Neural cell (in vitro differentiated cells): ENCODE measurements around the gene MED12.

Experiments used
- EP300 ChIP-seq: fragments of 450-650 bp; conservative IDR thresholded peaks from 2 replicates; pipeline ENCODE4 v1.6.1; 2014; ENCODE audit warnings: antibody characterized with exemption, mild to moderate bottlenecking, moderate library complexity; ENCODE audit not compliant: poor library complexity, severe bottlenecking
- EZH2 ChIP-seq: fragments of 200-600, 300-800 bp; shearing (Covaris generic), sonication (generic); IDR thresholded peaks from 2 replicates; pipeline ENCODE4 v1.6.1; 2014; ENCODE audit warnings: antibody characterized with exemption, low read length, borderline replicate concordance, mild to moderate bottlenecking; ENCODE audit not compliant: insufficient read depth, poor library complexity, severe bottlenecking
- MXI1 ChIP-seq: fragments of 450-650 bp; conservative IDR thresholded peaks from 2 replicates; pipeline ENCODE4 v1.6.1; 2014; ENCODE audit warnings: antibody characterized with exemption, mild to moderate bottlenecking; ENCODE audit not compliant: poor library complexity, severe bottlenecking
- RAD21 ChIP-seq: fragments of 450-650 bp; conservative IDR thresholded peaks from 2 replicates; pipeline ENCODE4 v1.6.1; 2014; ENCODE audit warnings: antibody characterized with exemption, mild to moderate bottlenecking, moderate library complexity
- SMC3 ChIP-seq: fragments of 450-650 bp; conservative IDR thresholded peaks from 2 replicates; pipeline ENCODE4 v1.6.1; 2014; ENCODE audit warnings: antibody characterized with exemption, mild to moderate bottlenecking, moderate library complexity; ENCODE audit not compliant: poor library complexity
- TF ChIP-seq, protein P1 (sequence below): fragments of 450-650 bp; IDR thresholded peaks from 2 replicates; pipeline ENCODE4 v1.5.1; 2014; ENCODE audit warnings: antibody characterized with exemption, mild to moderate bottlenecking, moderate library complexity; ENCODE audit not compliant: poor library complexity, severe bottlenecking
- TF ChIP-seq, protein P2 (sequence below): IDR thresholded peaks from 2 replicates; pipeline ENCODE4 v1.6.1; 2012; ENCODE audit warnings: borderline replicate concordance

DNA sequence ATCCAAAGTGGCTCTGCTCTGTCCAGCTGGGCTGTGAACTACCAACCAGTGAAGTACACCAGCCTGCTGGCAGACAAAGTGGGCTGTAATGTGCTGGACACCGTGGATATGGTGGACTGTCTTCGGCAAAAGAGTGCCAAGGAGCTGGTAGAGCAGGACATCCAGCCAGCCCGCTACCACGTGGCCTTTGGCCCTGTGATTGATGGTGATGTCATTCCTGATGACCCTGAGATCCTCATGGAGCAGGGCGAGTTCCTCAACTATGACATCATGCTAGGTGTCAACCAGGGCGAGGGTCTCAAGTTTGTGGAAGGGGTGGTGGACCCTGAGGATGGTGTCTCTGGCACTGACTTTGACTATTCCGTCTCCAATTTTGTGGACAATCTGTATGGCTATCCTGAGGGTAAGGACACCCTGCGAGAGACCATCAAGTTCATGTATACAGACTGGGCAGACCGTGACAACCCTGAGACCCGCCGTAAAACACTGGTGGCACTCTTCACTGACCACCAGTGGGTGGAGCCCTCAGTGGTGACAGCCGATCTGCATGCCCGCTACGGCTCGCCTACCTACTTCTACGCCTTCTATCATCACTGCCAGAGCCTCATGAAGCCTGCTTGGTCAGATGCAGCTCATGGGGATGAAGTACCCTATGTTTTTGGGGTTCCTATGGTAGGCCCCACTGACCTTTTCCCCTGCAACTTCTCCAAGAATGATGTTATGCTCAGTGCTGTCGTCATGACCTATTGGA lies 48.8 kb downstream of the MED12 start:
- TF ChIP-seq, protein P1, sequence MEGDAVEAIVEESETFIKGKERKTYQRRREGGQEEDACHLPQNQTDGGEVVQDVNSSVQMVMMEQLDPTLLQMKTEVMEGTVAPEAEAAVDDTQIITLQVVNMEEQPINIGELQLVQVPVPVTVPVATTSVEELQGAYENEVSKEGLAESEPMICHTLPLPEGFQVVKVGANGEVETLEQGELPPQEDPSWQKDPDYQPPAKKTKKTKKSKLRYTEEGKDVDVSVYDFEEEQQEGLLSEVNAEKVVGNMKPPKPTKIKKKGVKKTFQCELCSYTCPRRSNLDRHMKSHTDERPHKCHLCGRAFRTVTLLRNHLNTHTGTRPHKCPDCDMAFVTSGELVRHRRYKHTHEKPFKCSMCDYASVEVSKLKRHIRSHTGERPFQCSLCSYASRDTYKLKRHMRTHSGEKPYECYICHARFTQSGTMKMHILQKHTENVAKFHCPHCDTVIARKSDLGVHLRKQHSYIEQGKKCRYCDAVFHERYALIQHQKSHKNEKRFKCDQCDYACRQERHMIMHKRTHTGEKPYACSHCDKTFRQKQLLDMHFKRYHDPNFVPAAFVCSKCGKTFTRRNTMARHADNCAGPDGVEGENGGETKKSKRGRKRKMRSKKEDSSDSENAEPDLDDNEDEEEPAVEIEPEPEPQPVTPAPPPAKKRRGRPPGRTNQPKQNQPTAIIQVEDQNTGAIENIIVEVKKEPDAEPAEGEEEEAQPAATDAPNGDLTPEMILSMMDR: no peak
- TF ChIP-seq RAD21 (no peak), MXI1 (no peak), SMC3 (no peak), EP300 (no peak), EZH2 (no peak)
- TF ChIP-seq, protein P2, sequence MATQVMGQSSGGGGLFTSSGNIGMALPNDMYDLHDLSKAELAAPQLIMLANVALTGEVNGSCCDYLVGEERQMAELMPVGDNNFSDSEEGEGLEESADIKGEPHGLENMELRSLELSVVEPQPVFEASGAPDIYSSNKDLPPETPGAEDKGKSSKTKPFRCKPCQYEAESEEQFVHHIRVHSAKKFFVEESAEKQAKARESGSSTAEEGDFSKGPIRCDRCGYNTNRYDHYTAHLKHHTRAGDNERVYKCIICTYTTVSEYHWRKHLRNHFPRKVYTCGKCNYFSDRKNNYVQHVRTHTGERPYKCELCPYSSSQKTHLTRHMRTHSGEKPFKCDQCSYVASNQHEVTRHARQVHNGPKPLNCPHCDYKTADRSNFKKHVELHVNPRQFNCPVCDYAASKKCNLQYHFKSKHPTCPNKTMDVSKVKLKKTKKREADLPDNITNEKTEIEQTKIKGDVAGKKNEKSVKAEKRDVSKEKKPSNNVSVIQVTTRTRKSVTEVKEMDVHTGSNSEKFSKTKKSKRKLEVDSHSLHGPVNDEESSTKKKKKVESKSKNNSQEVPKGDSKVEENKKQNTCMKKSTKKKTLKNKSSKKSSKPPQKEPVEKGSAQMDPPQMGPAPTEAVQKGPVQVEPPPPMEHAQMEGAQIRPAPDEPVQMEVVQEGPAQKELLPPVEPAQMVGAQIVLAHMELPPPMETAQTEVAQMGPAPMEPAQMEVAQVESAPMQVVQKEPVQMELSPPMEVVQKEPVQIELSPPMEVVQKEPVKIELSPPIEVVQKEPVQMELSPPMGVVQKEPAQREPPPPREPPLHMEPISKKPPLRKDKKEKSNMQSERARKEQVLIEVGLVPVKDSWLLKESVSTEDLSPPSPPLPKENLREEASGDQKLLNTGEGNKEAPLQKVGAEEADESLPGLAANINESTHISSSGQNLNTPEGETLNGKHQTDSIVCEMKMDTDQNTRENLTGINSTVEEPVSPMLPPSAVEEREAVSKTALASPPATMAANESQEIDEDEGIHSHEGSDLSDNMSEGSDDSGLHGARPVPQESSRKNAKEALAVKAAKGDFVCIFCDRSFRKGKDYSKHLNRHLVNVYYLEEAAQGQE: no peak
